Prostate gland (tissue), 2 donors: ENCODE data around the gene SLC25A23.

Source experiments
- CTCF ChIP-seq, 4 experiments: fragments of 200-600 bp in 2 of 4; fragments of 450-650 bp in 2 of 4; sonication (generic) in 2 of 4; IDR thresholded peaks; 1 replicate in 3 of 4; 2 replicates in 1 of 4; pipeline ENCODE4 v1.5.1; 2016 to 2019; ENCODE audit warnings: antibody characterized with exemption in 4 of 4, mild to moderate bottlenecking in 2 of 4, moderate library complexity in 2 of 4
- POLR2AphosphoS5 ChIP-seq: sonication (generic); formaldehyde crosslinking; IDR thresholded peaks from one replicate; pipeline ENCODE4 v1.6.1; 2017; ENCODE audit warnings: antibody characterized with exemption

GRCh38 chr19:6467384-6467783, 7.8 kb upstream of the SLC25A23 start:
- TF ChIP-seq CTCF (IDR thresholded peaks at IDR 0.05): no peak
- TF ChIP-seq POLR2AphosphoS5: no peak
